ENCODE data around the gene TRIM2. TPM values are rescaled to one million over a fixed set of nuclear protein-coding genes. Genes with fewer than 3 reads are reported as not detected.
A peak's percentile ranks its signal among the peaks of the same experiment; 100 is the strongest.

Gene TRIM2
- total RNA-seq, 1 donor from 2014 or later = 14.7 TPM

DNA sequence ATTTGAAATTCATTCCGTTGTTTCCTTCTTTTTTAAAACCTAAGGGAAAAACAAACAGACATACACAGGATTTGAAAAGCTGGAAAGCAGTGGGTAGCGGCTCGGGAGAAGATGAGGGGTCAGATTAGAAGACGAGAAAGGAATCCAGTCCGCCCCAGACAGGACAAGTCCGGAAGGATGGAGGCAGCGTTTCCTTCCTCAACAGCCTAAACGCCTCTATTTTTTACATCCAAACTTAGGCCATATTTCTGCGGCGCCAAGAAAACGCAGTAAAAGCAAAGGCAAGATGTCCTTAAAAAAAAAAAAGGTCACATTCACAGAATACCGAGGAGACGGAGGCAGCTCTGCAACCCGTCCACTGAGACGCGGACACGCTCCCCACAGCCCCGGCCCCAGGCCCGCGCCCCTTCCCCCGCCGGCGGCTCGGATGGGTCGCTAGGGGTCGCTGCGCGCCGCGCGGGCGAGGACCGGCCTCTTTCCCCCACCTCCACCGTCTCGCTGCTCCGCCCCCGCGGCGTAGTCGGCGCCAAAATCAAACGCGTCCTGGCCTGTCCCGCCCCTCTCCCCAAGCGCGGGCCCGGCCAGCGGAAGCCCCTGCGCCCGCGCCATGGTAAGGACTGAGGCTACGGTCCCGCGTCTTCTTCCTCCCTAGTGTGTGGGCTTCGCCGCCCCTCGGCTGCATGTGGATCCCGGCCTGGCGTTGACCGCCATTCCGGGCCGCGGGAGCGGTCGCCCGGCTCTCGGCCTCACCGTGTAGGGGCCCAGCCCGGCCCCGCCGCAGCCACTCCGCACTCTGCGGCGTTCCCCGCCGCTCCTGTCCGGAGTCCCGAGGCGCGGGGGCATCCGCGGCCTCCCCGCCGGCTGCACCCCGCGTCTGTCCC lies 140.1 kb downstream of the TRIM2 start, which contains the start of gene MND1:
TSS of gene MND1 (plus strand) at position 558 of the 881 bp plus-strand sequence. CDS start at position 608, 50 bp downstream.
- peak; percentile 93 for DNase-seq (ENCODE audit: missing footprints)
- intact Hi-C loops (cut with DNase I) = loop anchor here (1.0 to 10.0 kb wide), 5 partner anchors 90 to 408 kb away; partner anchors contain the start of gene TMEM131L
- peak; percentile 98 for ATAC-seq

DNA sequence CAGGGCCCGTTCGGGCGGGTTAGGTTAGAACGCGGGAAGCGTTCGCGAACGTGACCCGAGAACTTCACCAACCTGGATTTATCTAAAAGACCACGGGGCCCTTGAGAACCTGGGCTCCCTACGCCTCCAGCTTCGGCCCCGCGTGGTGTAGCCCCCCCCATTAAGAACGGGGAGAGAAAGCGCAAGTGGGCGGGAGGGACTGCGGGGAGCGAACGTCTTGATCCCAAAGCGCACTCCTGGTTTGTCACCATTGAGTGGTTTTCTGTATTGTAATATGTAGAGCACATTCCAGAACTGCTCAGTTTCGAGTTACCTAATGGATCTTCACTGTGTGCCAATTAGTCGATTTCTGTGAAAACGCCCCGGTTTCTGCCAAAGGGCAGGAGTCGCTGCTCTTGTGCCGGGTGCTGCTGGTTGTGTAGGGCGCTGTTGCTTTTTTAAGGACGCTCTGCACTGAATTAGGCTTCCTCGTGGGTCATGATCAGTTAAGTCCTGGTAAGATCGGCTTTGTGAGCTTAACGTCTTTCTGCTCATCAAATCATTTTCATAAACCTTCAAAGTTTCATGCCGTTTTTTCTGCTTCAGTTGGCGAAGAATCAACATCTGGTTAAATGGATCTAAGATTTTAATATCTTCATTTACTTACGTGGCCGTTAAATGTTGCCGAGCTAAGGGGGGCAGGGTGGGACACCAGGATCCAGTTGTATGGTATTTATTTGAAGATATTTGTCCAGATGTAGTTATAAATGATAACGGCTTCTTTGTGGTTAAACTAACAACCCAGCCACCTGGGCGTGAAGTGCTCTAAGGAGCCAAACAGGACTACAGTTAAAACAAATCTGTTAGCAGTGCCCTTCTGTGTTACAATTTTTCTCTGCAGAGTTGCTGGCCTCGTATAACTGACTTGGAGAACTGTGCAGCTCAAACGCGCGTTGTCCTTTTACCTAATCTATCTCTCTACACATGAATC lies 141.1 kb downstream of the TRIM2 start:
- intact Hi-C loops (cut with DNase I) = loop anchor here (5.0 to 10.0 kb wide), 3 partner anchors 90 to 297 kb away; partner anchors contain the start of gene TMEM131L
- peak; percentile 70 for DNase-seq (ENCODE audit: missing footprints)
- ATAC-seq = peak; percentile 42

GRCh38 chr4:153346031-153346430 lies 141.8 kb downstream of the TRIM2 start:
- no peak for DNase-seq (ENCODE audit: missing footprints)
- intact Hi-C loops (cut with DNase I) = loop anchor here (5.0 to 10.0 kb wide), 3 partner anchors 89 to 296 kb away; partner anchors contain the start of gene TMEM131L
- ATAC-seq = no peak

DNA sequence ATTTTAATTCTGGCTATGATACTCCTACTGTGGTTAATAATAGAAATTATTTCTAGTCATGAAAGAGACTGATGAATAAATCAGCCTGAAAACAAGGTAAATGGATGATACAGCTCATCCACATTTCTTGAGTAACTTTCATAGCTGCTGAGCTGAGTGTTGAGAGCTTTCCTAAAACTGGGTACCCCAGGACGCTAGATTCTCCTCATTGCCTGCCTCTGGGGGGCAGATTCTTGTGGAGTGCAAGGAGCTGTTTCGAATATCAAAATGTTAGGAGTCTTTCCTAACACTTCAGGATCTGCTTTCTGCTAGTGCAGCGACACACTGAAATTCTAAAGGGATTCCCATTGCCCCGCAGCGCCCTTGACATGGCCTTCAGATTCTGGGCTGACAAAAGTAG lies 142.3 kb downstream of the TRIM2 start:
- intact Hi-C loops (cut with DNase I) = loop anchor here (5.0 to 10.0 kb wide), 3 partner anchors 88 to 296 kb away; partner anchors contain the start of gene TMEM131L
- ATAC-seq = no peak

DNA sequence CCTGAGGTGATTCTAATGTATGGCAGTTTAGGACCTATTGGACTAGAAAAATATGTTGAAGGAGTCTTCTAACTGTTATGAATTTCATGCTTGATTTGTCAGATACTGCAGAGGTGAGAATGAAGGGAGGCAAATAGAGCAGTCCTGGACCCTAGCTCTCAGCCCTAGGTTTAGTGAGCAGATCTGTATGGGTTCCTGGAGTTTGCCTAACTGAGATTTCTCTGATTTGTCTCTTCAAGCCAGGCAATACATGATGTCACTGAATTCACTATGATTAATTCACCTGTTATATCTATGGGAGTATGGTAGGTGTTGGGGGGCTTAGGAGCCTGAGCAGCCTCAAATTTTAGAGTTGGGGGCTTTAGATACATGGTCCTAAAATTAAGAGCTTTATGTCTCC lies 142.9 kb downstream of the TRIM2 start:
- DNase-seq (ENCODE audit: missing footprints) (no peak), ATAC-seq (no peak)
- intact Hi-C loops (cut with DNase I) = loop anchor here (5.0 to 10.0 kb wide), 3 partner anchors 88 to 295 kb away; partner anchors contain the start of gene TMEM131L

More for the DNA sequence above, 142.3 kb downstream of the TRIM2 start:
- no peak for DNase-seq (ENCODE audit: missing footprints)

- ATAC-seq (no peak), DNase-seq (ENCODE audit: missing footprints) (no peak)
- intact Hi-C loops (cut with DNase I) = loop anchor here (5.0 to 10.0 kb wide), 3 partner anchors 87 to 294 kb away; partner anchors contain the start of gene TMEM131L
These were observed 143.8 kb downstream of the TRIM2 start for GRCh38 chr4:153348006-153348405.

GRCh38 chr4:153349206-153349805 lies 145.1 kb downstream of the TRIM2 start:
- ATAC-seq (no peak), DNase-seq (ENCODE audit: missing footprints) (no peak)
- intact Hi-C loops (cut with DNase I) = loop anchor here (5.0 to 10.0 kb wide), 3 partner anchors 85 to 293 kb away; partner anchors contain the start of gene TMEM131L

- DNase-seq (ENCODE audit: missing footprints) (no peak), ATAC-seq (no peak)
- intact Hi-C loops (cut with DNase I) = no loop called here
These were observed 157.9 kb downstream of the TRIM2 start for GRCh38 chr4:153362184-153362583.

DNA sequence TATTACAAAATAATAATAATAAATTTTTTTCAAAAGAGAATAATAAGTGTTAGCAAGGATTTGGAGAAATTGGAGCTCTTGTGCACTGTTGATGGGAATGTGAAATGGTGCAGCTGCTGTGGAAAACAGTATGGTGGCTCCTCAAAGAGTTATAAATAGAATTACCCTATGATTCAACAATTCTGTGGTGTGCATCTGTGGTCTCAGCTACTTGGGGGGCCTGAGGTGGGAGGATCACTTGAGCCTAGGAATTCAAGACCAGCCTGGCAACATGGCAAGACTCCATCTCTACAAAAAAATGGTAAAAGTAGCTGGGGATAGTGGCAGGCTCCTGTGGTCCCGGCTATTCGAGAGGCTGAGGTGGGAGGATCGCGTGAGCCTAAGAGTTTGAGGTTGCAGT lies 159.8 kb downstream of the TRIM2 start:
- ATAC-seq = no peak
- intact Hi-C loops (cut with DNase I) = no loop called here

DNA sequence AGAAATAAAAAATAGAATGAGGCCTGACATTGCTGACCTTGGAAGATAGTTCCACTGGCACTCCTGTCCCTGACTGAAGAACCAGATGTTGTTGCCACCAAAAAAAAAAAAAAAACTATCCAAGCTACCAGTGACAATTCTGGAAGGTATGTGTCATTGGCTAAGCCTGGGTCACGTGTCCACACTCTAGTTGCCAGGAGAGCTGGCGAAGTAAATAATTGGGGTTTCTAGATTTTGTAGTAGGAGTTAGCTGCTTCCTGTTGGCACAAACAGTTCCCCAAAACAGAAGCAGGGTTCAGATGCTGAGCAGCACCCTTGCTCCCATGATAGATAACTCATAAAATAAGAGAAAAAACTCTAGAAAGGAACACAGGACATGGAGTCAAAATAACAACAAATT lies 160.8 kb downstream of the TRIM2 start:
- ATAC-seq (no peak), DNase-seq (ENCODE audit: missing footprints) (no peak)
- intact Hi-C loops (cut with DNase I) = no loop called here

More for the DNA sequence above, 159.8 kb downstream of the TRIM2 start:
- DNase-seq (ENCODE audit: missing footprints) = no peak

GRCh38 chr4:153366486-153366885 lies 162.2 kb downstream of the TRIM2 start:
- ATAC-seq (no peak), DNase-seq (ENCODE audit: missing footprints) (no peak)
- intact Hi-C loops (cut with DNase I) = no loop called here

DNA sequence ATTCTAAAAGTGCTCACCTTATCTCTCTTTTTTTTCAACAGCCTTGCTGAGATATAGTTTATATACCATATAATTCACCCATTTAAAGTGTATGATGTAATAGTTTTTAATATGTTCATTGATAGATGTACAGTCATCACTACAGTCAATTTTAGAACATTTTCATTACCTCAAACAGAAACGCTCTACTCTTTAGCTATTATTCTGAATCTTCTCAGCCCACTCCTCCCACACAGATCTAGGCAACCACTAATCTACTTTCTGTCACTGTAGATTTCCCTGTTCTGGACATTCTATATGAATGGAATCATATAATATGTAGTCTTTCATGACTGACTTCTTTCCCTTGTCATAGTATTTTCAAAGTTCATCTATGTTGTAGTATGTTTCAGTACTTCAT lies 162.8 kb downstream of the TRIM2 start:
- intact Hi-C loops (cut with DNase I) = no loop called here
- ATAC-seq = no peak
- no peak for DNase-seq (ENCODE audit: missing footprints)

GRCh38 chr4:153369021-153369420 lies 164.8 kb downstream of the TRIM2 start:
- ATAC-seq = no peak
- intact Hi-C loops (cut with DNase I) = no loop called here
- no peak for DNase-seq (ENCODE audit: missing footprints)

- no peak for DNase-seq (ENCODE audit: missing footprints)
- intact Hi-C loops (cut with DNase I) = no loop called here
- ATAC-seq = no peak
These were observed 167.5 kb downstream of the TRIM2 start for GRCh38 chr4:153371701-153372234.

DNA sequence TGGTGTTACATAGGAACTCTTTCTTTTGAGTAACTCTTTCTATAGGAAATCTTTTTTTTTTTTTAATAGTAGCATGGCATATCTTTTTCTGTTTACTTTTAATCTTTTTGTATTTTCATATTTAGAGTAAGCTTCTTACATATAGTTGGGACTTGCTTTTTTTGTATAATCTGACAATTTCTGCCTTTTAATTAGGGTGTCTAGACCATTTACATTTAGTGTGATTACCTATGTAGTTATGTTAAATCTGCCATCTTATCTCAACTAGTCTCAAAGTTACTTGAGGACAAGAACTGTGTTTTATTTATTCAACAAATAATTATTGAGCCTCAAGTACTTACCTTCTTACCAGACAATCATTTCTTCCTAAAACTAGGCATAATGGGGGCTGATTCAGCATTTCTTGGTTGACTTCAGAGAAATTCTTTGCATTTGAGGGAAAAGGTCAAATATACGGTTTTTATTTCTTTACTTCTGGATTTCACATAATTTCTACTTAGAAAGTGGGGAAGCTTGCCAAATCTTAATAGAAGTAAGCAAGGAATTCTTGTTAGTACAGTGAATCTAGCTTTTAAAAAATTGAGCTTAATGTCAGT lies 168.8 kb downstream of the TRIM2 start:
- no peak for ATAC-seq
- intact Hi-C loops (cut with DNase I) = no loop called here
- no peak for DNase-seq (ENCODE audit: missing footprints)

DNA sequence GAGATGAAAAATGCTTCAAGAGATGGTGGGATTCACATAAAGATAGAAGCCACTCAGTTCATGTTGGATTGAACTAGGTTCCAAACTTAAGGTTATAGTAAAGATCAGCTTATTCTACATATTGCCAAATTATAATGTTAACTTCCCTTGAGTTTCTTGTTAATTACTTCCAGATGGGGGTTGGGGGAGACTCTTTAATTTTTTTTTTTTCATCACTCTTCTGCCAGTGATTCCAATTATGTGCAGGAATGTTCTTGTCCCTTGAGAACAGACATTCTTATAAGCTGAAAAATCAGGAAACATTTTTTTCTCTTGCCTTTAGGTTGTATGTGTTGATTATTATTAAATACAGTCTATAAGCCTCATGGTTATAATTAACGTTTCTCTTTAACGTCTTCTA lies 170.2 kb downstream of the TRIM2 start:
- no peak for DNase-seq (ENCODE audit: missing footprints)
- intact Hi-C loops (cut with DNase I) = no loop called here
- no peak for ATAC-seq

DNA sequence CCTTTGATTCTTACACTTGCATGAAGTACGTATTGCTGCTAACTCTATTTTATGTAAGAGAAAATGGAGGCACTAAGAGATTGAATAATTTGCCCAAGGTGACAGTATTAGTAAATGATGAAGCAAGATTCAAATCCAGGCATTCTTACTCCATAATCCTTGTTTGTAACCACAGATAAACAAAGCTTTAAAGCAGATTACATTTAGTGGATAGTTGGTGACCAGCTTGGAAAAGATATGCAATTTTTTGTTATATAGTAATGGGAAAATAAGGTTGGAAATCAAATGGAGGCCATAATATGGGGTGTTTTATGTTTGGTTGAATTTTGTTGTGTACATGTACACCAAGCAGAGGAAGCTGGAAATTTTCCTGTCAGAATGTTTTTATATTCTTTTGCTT lies 171.1 kb downstream of the TRIM2 start:
- DNase-seq (ENCODE audit: missing footprints) (no peak), ATAC-seq (no peak)
- intact Hi-C loops (cut with DNase I) = no loop called here

DNA sequence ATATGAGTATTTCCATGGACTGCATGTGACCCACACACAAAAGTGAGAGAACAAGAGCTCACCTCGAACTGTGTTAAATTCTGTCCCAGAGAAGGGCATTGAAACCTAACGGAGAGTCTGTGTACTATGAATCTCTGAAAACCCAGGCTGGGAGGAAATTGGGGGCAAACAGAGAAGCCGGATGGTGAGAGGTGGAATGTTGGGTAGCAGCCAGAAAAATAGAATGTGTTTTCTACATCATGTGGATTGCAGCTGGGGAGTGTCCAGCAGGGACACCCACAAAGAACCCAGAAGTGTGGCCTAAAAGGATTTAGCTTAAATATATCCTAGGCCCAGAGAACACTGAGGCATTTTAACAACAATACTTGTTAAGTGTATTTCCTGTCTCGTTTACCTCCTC lies 178.9 kb downstream of the TRIM2 start:
- ATAC-seq = no peak
- no peak for DNase-seq (ENCODE audit: missing footprints)
- intact Hi-C loops (cut with DNase I) = no loop called here

Data from Right ventricle myocardium inferior (tissue), 1 donor.